Prostate gland (tissue), 2 donors: Measurements from ENCODE around the gene SLC13A4. TPM values are rescaled to one million over a fixed set of nuclear protein-coding genes. Genes with fewer than 3 reads are reported as not detected.

Source experiments
- DNase-seq: peaks from one replicate; pipeline ENCODE4 v3.0.0-alpha.2; 2019; ENCODE audit warnings: low spot score
- H3K27ac ChIP-seq, 2 donors: fragments of 200-600 bp; sonication (generic); 2 replicates each; pipeline ENCODE4 v1.5.1; 2017 to 2019
- H3K27me3 ChIP-seq: fragments of 200-600 bp; sonication (generic); replicated peaks from 2 replicates; pipeline ENCODE4 v1.5.1; 2019; ENCODE audit not compliant: insufficient read depth
- H3K36me3 ChIP-seq, 2 donors: fragments of 200-600 bp; sonication (generic); 1 replicate in 1 of 2; 2 replicates in 1 of 2; pipeline versions ENCODE4 v1.5.1 to v1.8.1; 2017 to 2019
- H3K4me1 ChIP-seq: fragments of 200-600 bp; sonication (generic); replicated peaks from 2 replicates; pipeline ENCODE4 v1.5.1; 2019
- H3K4me3 ChIP-seq, 2 donors: fragments of 200-600 bp; sonication (generic); 2 replicates each; pipeline ENCODE4 v1.5.1; 2017 to 2019
- H3K9me3 ChIP-seq: fragments of 200-600 bp; sonication (generic); 2 replicates; pipeline ENCODE4 v1.5.1; 2017
- CTCF ChIP-seq, 4 experiments: fragments of 200-600 bp in 2 of 4; fragments of 450-650 bp in 2 of 4; sonication (generic) in 2 of 4; IDR thresholded peaks; 1 replicate in 3 of 4; 2 replicates in 1 of 4; pipeline ENCODE4 v1.5.1; 2016 to 2019; ENCODE audit warnings: antibody characterized with exemption in 4 of 4, mild to moderate bottlenecking in 2 of 4, moderate library complexity in 2 of 4
- POLR2A ChIP-seq: fragments of 450-650 bp; IDR thresholded peaks from one replicate; pipeline ENCODE4 v1.6.1; 2016; ENCODE audit warnings: antibody characterized with exemption, mild to moderate bottlenecking
- POLR2AphosphoS5 ChIP-seq: sonication (generic); formaldehyde crosslinking; IDR thresholded peaks from one replicate; pipeline ENCODE4 v1.6.1; 2017; ENCODE audit warnings: antibody characterized with exemption
- WGBS: methylation state at CpG from one replicate; pipeline ENCODE4 v1.1.5; 2018; 5-methylcytosine and 5-hydroxymethylcytosine counted together
- intact Hi-C: fragments of 100-400 bp; cut with DNase I; formaldehyde crosslinking; loops from one replicate; pipeline ENCODE4 v1.14.2; 2022
- total RNA-seq, 2 donors: library from RNA; depleted of rRNA; stranded (reverse); fragments of >200 nt; gene quantifications; one replicate each; pipeline ENCODE4 v1.1.0, GENCODE V29; 2016

SLC13A4 gene
- total RNA-seq, 2 donors from 2014 or later, result 9.4 TPM; not detected in 1

GRCh38 chr7:135712182-135712782 lies 15.7 kb downstream of the SLC13A4 start:
- Histone ChIP-seq H3K9me3 (no peaks in the 10 kb centered on the region), H3K36me3 (no peaks in the 10 kb centered on the region), H3K27me3 (no peaks in the 10 kb centered on the region), H3K27ac (no peak overlapping the region), H3K4me1 (no peaks in the 10 kb centered on the region), H3K4me3 (no peak overlapping the region)
- intact Hi-C loops, result no loop called here
- DNase-seq, result no peak
- no peak for TF ChIP-seq POLR2A
- TF ChIP-seq CTCF (IDR thresholded peaks at IDR 0.05), result no peak
- TF ChIP-seq POLR2AphosphoS5, result no peak
- 56% methylated on average over 4 of the region's 4 CpGs for WGBS

- Histone ChIP-seq H3K4me1 (no peaks in the 10 kb centered on the region), H3K27ac (no peak overlapping the region), H3K9me3 (no peaks in the 10 kb centered on the region), H3K36me3 (no peaks in the 10 kb centered on the region), H3K27me3 (no peaks in the 10 kb centered on the region), H3K4me3 (no peak overlapping the region)
- TF ChIP-seq POLR2AphosphoS5 (no peak), CTCF (IDR thresholded peaks at IDR 0.05) (no peak), POLR2A (no peak)
- WGBS, result 57% methylated on average over 8 of the region's 8 CpGs
- no peak for DNase-seq
- intact Hi-C loops, result no loop called here
Measured at GRCh38 chr7:135711139-135711469, 16.9 kb downstream of the SLC13A4 start.

GRCh38 chr7:135710417-135711138 lies 17.4 kb downstream of the SLC13A4 start:
- 34% methylated on average over 11 of the region's 11 CpGs for WGBS
- Histone ChIP-seq H3K27me3 (no peaks in the 10 kb centered on the region), H3K9me3 (no peaks in the 10 kb centered on the region), H3K4me1 (no peaks in the 10 kb centered on the region), H3K36me3 (no peaks in the 10 kb centered on the region), H3K27ac (no peak overlapping the region), H3K4me3 (no peak overlapping the region)
- no peak for DNase-seq
- intact Hi-C loops, result no loop called here
- TF ChIP-seq CTCF (IDR thresholded peaks at IDR 0.05) (peak in 1 of 4 experiments; percentile 18), POLR2A (no peak), POLR2AphosphoS5 (no peak)

GRCh38 chr7:135709508-135709907 lies 18.5 kb downstream of the SLC13A4 start:
- DNase-seq, result no peak
- intact Hi-C loops, result no loop called here
- H3K27ac ChIP-seq, result no peak overlapping the region
- H3K36me3 ChIP-seq, result no peaks in the 10 kb centered on the region
- H3K4me1 ChIP-seq, result no peaks in the 10 kb centered on the region
- no peak for TF ChIP-seq POLR2A
- TF ChIP-seq CTCF (IDR thresholded peaks at IDR 0.05), result no peak
- TF ChIP-seq POLR2AphosphoS5, result no peak
- no peaks in the 10 kb centered on the region for H3K9me3 ChIP-seq
- H3K4me3 ChIP-seq, result no peak overlapping the region
- WGBS, result 95% methylated on average over 3 of the region's 3 CpGs
- no peaks in the 10 kb centered on the region for H3K27me3 ChIP-seq

- Histone ChIP-seq H3K27ac (no peak overlapping the region), H3K27me3 (no peaks in the 10 kb centered on the region), H3K36me3 (no peaks in the 10 kb centered on the region), H3K4me3 (no peak overlapping the region), H3K9me3 (no peaks in the 10 kb centered on the region), H3K4me1 (no peaks in the 10 kb centered on the region)
- intact Hi-C loops, result no loop called here
- no peak for TF ChIP-seq CTCF (IDR thresholded peaks at IDR 0.05)
- no peak for TF ChIP-seq POLR2AphosphoS5
- DNase-seq, result no peak
- WGBS, result 96% methylated on average over 14 of the region's 14 CpGs
Measured at GRCh38 chr7:135708041-135708440, 19.9 kb downstream of the SLC13A4 start.
